Thoracic aorta (tissue), 2 donors: ENCODE measurements around the gene CBLB. TPM values are rescaled to one million over a fixed set of nuclear protein-coding genes. Genes with fewer than 3 reads are reported as not detected.

Experiments used
- ATAC-seq: fragments of 150-250 bp; one replicate; pipeline ENCODE4 v1.8.0; 2017; ENCODE audit warnings: low read depth; ENCODE audit not compliant: insufficient number of reproducible peaks, low FRiP score
- DNase-seq: peaks from one replicate; pipeline ENCODE4 v3.0.0-alpha.2; 2020; ENCODE audit warnings: low spot score
- H3K27ac ChIP-seq, 2 donors: fragments of 200-600 bp; sonication (generic); 1 replicate in 1 of 2; 2 replicates in 1 of 2; pipeline ENCODE4 v1.5.1; 2016; ENCODE audit warnings: mild to moderate bottlenecking in 2 of 2, moderate library complexity in 2 of 2
- H3K27me3 ChIP-seq: fragments of 200-600 bp; sonication (generic); replicated peaks from 2 replicates; pipeline ENCODE4 v1.6.0; 2016; ENCODE audit warnings: mild to moderate bottlenecking; ENCODE audit not compliant: insufficient read depth
- H3K36me3 ChIP-seq: fragments of 200-600 bp; sonication (generic); one replicate; pipeline ENCODE4 v1.5.1; 2016
- H3K4me1 ChIP-seq, 2 donors: fragments of 200-600 bp; sonication (generic); 1 replicate in 1 of 2; 2 replicates in 1 of 2; pipeline versions ENCODE4 v1.5.1 to v1.6.0; 2016; ENCODE audit warnings: low read depth in 2 of 2, mild to moderate bottlenecking in 1 of 2; ENCODE audit not compliant: control insufficient read depth in 1 of 2
- H3K4me3 ChIP-seq: fragments of 200-600 bp; sonication (generic); 2 replicates; pipeline ENCODE4 v1.5.1; 2016; ENCODE audit warnings: mild to moderate bottlenecking
- H3K9me3 ChIP-seq: fragments of 200-600 bp; sonication (generic); 2 replicates; pipeline ENCODE4 v1.5.1; 2016
- CTCF ChIP-seq: fragments of 200-600 bp; sonication (generic); IDR thresholded peaks from one replicate; pipeline ENCODE4 v1.5.1; 2019; ENCODE audit warnings: antibody characterized with exemption
- total RNA-seq, 2 donors: library from RNA; depleted of rRNA; stranded (reverse); fragments of >200 nt; gene quantifications; one replicate each; pipeline versions ENCODE4 v1.1.0 to v1.2.3, GENCODE V29; 2016

CBLB gene
- total RNA-seq, 2 donors from 2014 or later: 51.0 to 145 TPM

GRCh38 chr3:105885256-105885655, 16.4 kb upstream of the CBLB start:
- TF ChIP-seq CTCF: no peak
- no peak overlapping the region for H3K27ac ChIP-seq
- DNase-seq (no peak), ATAC-seq (no peak)
- H3K9me3 ChIP-seq: no peaks in the 10 kb centered on the region
- H3K4me1 ChIP-seq: peaks cover 6 to 9% of the 10 kb centered on the region in 2 donors
- H3K4me3 ChIP-seq: no peak overlapping the region
- H3K27me3 ChIP-seq: no peaks in the 10 kb centered on the region
- no peaks in the 10 kb centered on the region for H3K36me3 ChIP-seq

DNA sequence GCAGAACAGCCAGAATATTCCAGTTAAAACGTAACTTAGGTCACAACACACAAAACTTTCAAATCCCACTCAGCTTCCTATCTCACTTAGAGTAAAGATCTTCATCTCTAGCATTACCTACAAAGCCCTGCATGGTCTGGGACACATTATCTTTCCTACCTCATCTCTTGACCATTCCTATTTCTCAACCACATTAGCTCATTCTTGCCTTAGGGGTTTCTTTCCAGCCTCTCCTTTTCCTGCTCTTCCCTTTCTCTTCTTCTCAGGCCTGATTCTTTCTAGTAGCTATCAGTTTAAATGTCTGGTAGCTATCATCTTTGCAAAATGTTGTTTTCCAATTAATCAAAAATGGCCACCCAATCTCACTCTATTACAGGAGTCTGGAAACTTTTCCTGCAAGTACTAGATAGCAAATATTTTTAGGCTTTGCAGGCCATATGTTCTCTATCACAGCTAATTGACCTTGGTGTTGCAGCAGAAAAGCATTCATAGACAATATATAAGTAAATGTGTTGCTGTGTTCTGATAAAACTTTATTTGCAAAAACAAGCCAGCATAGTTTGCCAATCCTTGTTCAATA, 15.1 kb upstream of the CBLB start:
- DNase-seq: no peak
- TF ChIP-seq CTCF: no peak
- Histone ChIP-seq H3K9me3 (no peaks in the 10 kb centered on the region), H3K4me3 (no peak overlapping the region), H3K27me3 (no peaks in the 10 kb centered on the region), H3K27ac (no peak overlapping the region), H3K36me3 (no peaks in the 10 kb centered on the region), H3K4me1 (peaks cover 6 to 10% of the 10 kb centered on the region in 2 donors)
- ATAC-seq: no peak

DNA sequence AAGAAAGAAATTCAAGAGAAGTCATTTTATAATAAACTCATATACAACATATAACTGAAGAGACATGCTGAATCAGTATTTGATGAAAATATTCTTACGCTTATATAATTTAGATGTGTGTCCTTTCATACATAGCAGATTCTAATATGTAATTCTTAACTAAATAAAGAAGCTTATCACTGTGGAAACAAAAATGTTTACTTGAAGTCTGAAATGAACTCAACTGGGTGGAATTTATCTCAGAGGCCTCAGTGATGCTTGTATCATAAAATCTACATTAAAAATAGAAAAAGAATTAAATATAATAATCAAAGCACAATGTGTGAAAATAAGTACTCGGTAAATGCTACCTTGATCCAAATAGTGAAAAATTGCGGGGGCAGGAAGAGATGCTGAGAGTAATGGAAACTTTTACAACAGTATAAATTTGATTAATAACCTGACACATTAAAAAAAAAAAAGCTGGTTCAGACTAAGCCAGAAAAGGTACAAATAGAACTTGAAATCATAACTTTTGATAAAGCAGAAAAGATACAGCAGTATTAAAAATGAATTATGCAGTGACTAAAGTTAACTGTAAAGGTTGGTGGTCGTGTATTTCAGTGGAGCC, 12.0 kb upstream of the CBLB start:
- no peak for ATAC-seq
- H3K27ac ChIP-seq: peak overlapping the region; percentile 34 to 55
- DNase-seq: no peak
- H3K27me3 ChIP-seq: no peaks in the 10 kb centered on the region
- H3K9me3 ChIP-seq: no peaks in the 10 kb centered on the region
- H3K4me1 ChIP-seq: peaks cover 13 to 30% of the 10 kb centered on the region in 2 donors
- H3K4me3 ChIP-seq: no peak overlapping the region
- H3K36me3 ChIP-seq: no peaks in the 10 kb centered on the region
- no peak for TF ChIP-seq CTCF

- no peak for TF ChIP-seq CTCF
- H3K36me3 ChIP-seq: no peaks in the 10 kb centered on the region
- H3K9me3 ChIP-seq: no peaks in the 10 kb centered on the region
- no peaks in the 10 kb centered on the region for H3K27me3 ChIP-seq
- no peak for ATAC-seq
- H3K4me1 ChIP-seq: peaks cover 13 to 30% of the 10 kb centered on the region in 2 donors
- no peak overlapping the region for H3K4me3 ChIP-seq
- H3K27ac ChIP-seq: no peak overlapping the region
- DNase-seq: no peak
Observed at GRCh38 chr3:105878061-105878460, 9.2 kb upstream of the CBLB start.

DNA sequence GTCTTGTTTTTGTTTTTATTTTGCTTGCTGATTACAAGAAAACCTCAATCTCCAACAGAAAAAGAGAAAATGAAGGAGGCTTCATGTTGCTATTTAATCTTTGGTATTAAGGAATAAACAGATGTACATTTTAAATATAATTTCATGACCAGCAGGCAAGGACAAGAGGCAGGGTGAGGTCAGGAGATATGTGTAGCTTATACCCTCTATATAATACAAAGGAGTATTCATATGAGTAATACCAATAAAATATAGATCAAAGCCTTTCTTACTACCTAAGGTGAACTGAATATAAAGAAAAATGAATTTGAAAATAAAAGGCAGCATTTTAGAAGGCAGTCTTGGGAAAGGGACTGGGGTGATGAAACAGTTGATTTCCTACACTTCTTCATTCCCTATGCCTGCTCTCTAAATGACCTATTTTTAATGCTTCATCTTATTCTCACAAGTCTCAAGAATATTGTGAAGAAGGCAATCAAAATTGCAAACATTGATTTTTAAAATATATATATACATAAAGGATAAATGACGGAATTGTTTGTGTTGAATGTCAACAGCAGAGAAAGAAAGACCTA, 8.6 kb upstream of the CBLB start:
- no peaks in the 10 kb centered on the region for H3K36me3 ChIP-seq
- no peak overlapping the region for H3K27ac ChIP-seq
- TF ChIP-seq CTCF: no peak
- no peak overlapping the region for H3K4me3 ChIP-seq
- DNase-seq (no peak), ATAC-seq (no peak)
- peaks cover 13 to 30% of the 10 kb centered on the region in 2 donors for H3K4me1 ChIP-seq
- no peaks in the 10 kb centered on the region for H3K27me3 ChIP-seq
- H3K9me3 ChIP-seq: no peaks in the 10 kb centered on the region
